HG03460 (cell line): ENCODE measurements around the gene CCL18.
"Not testable (repeated sequence)": the region's sequence is repeated elsewhere in the genome, so short reads cannot be mapped to it uniquely, and the experiment has no call there.

Experiments used
- ATAC-seq: cut with Tn5 transposase; IDR thresholded peaks from one replicate; pipeline ENCODE4 v1.9.1; 2021; ENCODE audit not compliant: unreplicated experiment

The CCL18 gene

DNA sequence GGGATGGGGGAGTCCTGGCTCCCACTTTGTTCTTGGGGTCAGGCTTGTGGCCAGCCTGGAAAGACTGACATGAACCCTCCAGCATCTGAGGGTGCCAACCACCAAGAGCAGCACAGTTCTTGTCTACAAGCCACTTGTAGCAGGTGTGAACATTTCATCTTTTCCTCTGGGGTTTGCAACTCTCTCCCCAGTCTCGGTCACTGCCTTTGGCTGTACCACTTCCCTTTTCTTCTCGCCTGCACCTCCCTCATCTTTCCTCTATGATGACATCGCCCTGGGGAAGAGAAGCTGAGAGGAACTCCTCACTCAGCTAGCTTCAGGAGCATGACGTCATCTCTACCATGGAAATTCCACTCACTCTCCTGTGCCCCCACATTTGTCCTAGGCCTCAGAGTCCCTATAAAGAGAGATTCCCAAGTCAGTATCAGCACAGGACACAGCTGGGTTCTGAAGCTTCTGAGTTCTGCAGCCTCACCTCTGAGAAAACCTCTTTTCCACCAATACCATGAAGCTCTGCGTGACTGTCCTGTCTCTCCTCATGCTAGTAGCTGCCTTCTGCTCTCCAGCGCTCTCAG is 39.4 kb downstream of the CCL18 start, which contains the start of gene CCL4:
Gene CCL4 (plus strand): TSS at position 427 of the 575 bp plus-strand sequence. CDS start 79 bp downstream, at position 506.
- peak; percentile 77 for ATAC-seq

DNA sequence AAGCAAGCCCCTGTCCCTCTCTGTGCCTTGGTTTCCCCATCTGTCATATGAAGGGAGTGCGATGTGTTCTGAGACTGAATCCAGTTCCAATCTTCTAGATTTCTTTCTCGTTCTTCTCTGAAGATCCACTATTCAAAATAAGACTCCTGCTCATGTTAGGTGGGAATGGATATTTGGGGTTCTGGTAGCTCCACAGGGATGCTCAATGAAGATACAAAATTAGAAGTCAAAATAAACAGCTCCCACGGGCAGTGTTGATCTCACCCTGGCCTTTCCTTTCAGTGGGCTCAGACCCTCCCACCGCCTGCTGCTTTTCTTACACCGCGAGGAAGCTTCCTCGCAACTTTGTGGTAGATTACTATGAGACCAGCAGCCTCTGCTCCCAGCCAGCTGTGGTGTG is 40.2 kb downstream of the CCL18 start:
- not testable (repeated sequence) for ATAC-seq

DNA sequence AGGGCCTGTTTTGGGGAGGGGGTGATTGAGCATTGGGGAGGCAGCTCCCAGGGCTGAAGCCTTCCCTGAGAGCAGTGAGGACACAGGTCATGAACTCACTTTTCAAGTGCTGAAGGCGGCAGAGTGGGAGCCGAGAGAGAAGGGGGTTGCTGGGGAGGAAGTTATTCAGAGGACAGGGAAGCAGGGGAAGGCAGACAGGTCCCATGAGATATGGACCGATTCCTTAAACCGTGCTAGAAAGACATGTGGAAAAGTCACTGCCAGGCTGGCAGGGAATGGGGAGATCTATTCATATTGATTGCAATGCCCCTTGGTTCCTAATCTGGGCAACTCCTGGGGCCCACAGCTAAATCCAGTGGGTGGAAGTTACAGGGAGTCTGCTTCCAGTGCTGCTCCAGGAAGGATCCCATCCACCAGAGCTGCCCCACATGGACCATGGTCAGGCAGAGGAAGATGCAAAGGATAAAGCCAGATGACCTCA is 40.7 kb downstream of the CCL18 start:
- ATAC-seq, result no peak

DNA sequence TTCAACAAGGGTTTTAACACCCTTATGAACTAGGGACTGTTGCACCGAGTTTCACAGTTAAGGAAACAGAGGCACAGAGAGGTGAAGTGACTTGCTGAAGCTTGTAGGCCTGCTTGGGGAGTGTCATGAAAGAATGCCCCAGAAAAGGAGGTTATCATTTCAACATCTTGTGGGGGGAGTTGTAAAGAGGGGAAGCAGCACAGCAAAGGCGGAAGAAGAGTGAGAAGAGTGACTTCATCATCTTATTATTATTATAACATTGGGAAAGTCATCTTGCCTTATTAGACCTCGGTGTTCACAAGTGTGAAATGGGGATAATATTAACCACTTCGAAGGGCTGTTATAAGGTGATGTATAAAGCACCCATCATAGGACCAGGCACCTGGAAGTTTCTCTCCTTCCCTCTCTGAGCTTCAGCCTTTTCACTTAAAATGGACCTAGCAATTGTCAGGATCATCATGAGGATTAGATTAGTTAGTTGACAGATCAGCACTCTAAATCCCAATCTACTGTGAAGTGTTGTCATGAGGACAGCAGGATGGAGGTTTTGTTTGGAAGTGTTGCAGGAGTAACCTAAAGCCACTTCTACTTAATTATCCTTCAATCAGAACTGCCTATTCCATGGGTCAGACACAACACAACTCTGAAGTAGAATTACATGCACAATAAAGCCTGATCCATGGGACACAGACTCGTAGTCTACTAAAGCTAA is 41.9 kb downstream of the CCL18 start:
- no peak for ATAC-seq

DNA sequence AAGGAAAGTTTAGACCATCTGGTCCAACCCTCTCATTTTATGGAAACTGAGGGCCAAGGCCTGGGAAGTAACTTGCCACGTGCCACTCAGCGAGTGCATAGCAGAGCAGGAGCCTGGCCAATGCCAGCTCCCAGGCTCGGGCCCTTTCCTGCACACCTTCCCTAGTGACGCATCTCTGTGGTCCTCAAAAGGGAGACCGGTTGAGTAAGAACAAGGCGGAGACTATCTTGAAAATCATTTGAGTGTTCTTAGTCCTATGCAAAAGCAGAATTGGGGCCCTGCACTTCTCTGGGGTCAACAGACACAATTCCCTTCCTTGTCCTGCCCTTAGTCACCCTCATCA is 42.4 kb downstream of the CCL18 start:
- no peak for ATAC-seq

- no peak for ATAC-seq
Measured at GRCh38 chr17:36107660-36108059, 43.6 kb downstream of the CCL18 start.

- ATAC-seq, result not testable (repeated sequence)
Measured at GRCh38 chr17:36108265-36108664, 44.2 kb downstream of the CCL18 start.

DNA sequence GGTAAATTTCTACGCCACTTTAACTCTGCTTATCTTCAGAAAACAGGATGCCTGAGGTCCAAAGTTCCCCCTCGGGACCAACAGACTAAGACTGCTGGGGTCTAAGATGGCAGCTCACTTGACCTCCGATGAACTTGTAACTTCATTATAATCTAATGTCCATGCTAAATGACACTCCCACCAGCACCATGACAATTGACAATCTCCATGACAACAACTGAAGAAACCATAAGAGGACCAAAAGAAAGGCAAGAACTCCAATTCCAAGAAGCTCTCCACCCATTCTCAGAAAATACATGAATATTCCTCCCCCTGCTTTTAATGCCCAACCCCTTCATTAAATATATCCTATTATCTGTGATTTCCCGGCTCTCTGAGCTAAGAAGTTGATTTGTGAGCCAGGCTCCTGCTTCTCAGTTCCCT is 47.0 kb downstream of the CCL18 start:
- no peak for ATAC-seq

DNA sequence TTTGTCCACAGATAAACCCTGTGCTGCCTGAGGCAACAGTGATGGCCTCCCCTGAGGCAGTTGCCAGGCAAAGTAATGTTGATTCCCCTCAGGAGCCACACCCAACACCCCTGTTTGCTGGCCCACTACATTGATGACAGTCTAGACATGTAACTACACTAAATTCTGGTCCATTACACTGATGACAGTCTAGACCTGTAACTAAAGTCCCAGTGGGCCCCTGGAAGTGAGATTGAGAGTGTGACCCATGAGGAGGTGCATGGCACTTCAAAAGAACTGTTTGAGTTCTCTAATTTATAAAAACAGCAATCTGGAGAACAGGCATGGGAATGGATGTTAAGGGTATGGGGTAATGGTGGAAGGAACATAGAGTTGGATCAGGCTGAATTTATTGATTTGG is 48.5 kb downstream of the CCL18 start:
- ATAC-seq, result no peak

- ATAC-seq, result not testable (repeated sequence)
Measured at GRCh38 chr17:36113131-36113530, 49.1 kb downstream of the CCL18 start.

GRCh38 chr17:36114971-36115648 is 51.0 kb downstream of the CCL18 start:
- not testable (repeated sequence) for ATAC-seq

DNA sequence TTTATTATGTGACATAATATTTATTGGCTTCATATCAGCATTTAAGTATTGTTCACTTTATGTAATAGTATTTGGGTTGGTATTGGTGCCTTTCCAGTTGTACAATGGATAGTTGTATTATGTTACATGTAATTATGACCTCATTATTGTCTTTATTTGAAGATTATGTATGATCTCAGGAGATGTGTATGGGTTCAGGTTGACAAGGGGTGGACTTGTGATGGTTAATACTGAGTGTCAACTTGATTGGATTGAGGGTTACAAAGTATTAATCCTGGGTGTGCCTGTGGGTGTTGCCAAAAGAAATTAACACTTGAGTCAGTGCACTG is 51.5 kb downstream of the CCL18 start:
- not testable (repeated sequence) for ATAC-seq

- ATAC-seq, result no peak
Measured at GRCh38 chr17:36117505-36118382, 53.7 kb downstream of the CCL18 start.

- ATAC-seq, result no peak
Measured at GRCh38 chr17:36118477-36119353, 54.6 kb downstream of the CCL18 start.

DNA sequence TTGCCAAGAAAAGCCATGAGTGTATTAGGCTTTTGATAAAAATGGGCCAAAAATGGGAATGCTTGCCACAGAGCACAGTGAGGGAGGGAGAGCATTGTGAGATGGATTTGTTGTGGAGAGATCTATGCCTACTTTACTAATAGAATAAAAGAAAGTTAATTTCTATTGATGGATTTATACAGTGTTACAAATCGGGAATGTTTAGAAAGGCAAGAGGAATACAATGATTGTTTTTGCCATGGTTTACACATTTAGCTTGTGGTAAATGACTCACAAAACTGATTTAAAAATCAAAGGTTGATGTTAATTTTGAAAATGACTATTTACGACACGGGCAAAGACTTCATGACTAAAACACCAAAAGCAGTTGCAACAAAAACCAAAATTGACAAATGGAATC is 56.1 kb downstream of the CCL18 start:
- ATAC-seq, result no peak

- not testable (repeated sequence) for ATAC-seq
Measured at GRCh38 chr17:36121099-36121498, 57.0 kb downstream of the CCL18 start.
